Glomerular visceral epithelial cell (primary cell): ENCODE results near the gene PCNX2.
"Not testable (repeated sequence)": the region's sequence is repeated elsewhere in the genome, so short reads cannot be mapped to it uniquely, and the experiment has no call there.

Experiments used
- DNase-seq: peaks from one replicate; pipeline ENCODE4 v3.0.0-alpha.2; 2016; ENCODE audit errors: extremely low spot score

PCNX2 gene

DNA sequence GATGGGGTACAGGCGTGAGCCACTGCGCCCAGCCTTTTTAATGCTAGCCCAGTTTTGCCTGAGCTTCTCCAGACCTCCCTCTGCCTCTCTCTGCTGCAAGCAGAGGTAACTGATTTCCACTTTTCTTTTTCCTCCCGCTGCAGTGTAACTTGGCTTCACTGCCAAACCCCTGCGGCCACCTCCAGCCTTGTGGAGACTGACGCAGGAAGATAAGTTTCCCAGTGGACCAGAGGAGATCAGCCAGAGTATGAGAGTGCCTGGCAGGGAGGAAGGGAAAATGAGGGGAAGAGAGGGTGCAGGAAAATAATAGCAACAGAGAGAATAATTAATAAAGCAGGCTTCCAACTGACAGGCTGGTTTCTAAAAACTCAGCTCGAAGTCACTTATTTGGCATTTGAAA lies 143.7 kb downstream of the PCNX2 start:
- DNase-seq: no peak

DNA sequence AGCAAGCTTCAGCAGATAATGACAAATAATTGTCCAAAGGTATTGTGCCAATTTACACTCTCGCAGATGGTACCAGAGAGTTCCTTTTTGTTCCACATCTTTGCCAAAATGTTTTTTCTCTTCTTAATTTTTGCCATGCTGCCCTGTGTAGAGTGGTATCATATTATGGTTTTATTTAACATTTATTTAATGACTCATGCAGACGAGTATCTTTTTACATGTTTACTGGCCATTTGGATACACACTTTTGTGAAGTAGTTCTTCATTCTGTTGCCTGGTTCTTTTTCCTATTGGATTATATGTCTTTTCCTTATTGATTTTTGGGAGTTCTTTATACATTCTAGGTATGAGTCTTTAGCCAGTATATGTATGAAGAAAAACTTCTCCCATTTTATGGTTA lies 151.1 kb downstream of the PCNX2 start:
- DNase-seq: no peak

DNA sequence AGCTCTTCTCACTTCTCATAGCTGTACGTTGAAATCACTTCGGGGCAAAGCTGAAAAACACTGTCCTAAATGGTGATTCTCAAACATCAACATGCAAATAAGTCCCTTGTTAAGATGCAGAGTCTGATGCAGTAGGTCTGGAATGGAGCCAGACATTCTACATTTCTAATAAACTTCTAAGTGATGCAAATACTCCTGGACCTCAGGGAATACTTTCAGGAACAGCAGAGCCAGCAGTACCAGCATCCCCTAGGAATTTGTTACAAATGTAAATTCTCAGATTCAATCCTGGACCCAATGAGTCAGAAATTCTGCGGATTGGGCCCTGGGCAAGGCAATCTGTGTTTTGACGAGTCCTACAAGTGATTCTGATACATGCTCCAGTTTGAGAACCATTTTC lies 152.3 kb downstream of the PCNX2 start:
- no peak for DNase-seq

DNA sequence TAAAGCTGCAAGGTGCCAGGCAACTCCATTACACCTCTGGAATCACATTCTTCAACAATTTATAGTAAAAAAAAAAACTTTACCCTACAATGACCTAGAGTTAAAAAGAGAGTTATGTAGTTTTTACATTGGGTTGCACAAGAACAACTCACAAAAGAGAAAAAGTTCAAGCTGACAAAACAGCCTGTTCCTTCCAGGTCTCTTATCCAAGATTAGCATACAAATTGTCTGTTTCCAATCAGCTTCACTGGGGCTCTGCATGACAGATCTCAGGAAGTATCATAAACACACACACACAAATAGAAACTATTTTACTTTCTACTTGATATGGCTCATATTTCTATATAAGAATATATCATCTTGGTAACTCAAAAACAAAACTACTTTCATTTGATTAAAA lies 154.6 kb downstream of the PCNX2 start:
- no peak for DNase-seq

- DNase-seq: no peak
Measured at GRCh38 chr1:233140499-233140898, 155.0 kb downstream of the PCNX2 start.

DNA sequence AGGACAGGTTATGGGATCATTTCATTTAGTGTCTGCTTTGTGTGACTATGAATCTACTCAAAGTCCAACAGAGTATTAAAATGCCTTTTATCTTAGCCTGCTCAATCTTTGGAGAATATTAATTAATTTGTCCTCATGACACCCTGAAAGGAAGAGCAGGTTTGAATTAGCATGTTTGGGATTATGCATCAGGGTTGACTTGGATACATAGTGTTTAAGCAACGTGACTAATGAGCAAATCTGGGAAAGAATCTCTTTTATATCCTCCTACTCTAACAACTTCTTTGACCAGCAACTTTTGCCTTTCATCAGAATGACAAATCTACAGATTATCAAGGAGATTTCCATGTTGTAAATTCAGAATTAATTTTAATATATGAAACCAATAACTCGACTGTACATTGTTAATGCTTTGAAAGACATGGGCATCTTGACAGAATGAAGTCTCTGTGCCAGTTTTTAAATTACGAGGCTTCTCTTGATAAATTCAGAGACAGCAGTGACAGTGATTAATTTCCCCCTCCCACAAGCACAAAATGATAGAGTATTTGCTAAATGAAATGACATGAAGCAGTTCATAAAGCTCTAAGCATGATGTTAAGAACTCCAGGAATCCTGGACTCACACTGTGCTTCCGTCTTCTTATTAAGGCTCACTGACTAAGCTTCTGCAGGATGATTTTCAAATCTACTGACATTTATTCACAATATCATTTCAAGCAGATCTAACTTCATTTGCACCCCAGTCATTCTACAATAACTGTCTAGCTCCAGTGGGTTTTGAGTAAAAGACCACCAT lies 156.5 kb downstream of the PCNX2 start:
- DNase-seq: no peak

DNA sequence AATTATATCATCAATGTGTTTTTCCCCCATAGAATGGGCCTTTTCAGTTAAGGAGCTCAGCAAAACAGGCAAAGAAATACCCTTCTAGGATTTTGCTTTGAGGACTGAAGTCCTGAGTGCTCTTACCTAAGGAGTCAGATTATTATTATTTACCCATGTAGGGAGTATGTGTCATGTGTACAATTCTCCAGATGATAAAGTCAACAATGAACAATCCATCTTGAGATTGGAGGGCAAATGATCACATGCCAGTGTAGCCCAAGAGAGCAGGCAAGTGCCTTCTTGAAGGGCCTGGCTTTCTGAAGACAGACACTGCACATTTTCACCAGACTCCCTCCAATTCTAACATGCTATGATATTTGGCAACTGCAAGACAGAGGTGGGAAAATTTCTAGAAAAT lies 159.7 kb downstream of the PCNX2 start:
- no peak for DNase-seq

- DNase-seq: no peak
Measured at GRCh38 chr1:233132445-233132844, 163.1 kb downstream of the PCNX2 start.

- not testable (repeated sequence) for DNase-seq
Measured at GRCh38 chr1:233129031-233129430, 166.5 kb downstream of the PCNX2 start.

DNA sequence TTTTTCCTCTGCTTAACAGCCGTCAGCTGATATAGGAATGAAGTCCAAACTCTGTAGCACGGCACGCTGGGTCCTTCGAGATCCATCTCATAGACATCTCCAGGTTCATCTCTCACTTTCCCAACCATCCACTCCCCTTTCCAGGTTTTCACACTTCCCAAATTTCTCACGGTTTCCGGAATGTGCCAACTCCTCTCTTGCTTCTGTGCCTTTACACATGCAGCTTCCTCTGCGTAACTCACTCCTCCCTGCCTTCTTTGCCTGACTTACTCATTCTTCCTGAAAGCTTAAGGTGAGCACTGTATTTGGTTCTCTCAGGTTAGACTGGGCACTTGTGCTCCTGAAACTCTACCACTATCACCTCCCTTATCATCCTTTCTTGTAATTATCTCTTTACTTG lies 168.4 kb downstream of the PCNX2 start:
- DNase-seq: no peak

- DNase-seq: no peak
Measured at GRCh38 chr1:233122779-233123178, 172.7 kb downstream of the PCNX2 start.

- no peak for DNase-seq
Measured at GRCh38 chr1:233121947-233122559, 173.5 kb downstream of the PCNX2 start.

- no peak for DNase-seq
Measured at GRCh38 chr1:233114860-233115259, 180.7 kb downstream of the PCNX2 start.

DNA sequence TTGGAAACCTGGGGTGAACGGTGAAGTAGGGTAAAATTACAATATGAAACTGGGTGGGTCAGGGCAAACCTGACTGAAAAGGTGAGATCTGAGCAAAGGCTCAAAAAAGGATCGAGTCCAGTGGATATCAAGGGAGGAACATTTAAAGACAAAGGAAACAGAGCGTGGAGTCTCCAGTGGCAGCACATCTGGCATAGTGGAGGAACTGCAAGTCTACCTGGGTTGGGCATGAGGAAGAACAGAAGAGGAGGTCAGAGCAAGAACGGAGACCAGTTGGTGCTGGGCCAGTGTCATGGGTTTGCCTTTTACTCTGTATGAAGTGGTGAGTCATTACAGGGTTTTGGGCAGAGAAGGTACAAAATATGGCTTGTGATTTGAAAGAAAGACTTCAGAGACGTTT lies 181.4 kb downstream of the PCNX2 start:
- peak; percentile 58 for DNase-seq

DNA sequence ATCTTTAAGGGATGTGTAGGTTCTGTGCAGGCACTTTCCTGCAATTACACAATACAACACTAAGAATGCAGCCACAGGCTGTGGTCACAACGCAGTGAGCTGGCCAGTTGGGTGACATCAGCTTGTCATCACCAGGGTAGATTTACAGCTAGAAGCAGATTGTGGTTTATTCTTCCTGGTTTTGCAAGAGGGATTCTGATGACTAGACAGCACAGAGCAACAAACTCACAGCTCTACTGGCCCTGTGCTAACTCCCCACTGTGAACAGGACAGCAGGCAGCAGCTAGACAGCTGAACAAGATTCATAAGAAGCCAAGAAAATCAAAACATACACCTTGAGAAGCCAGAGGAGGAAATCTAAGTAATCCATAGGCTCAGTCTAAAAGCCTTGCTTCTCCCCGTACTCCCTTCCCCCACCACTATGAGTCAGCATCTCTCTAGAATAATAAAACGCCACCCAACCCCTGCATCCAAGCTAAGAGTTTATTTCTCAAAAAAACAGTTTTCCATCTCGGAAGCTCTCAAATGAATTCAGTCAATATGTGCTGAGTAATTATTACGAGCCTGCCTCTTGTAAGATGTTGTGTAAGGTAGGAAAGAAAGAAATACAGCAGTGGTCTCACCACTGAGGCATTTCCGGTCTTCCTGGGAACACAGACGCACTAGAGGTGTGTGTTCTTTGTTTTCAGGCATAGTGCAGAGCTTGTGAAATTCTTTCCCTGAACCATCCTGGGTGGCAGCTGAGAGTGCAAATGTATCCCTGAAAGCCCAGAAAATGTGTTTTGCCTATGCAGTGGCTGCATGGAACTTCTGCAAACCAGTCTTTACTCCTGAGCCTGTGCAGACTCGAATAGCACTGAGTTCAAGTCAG lies 182.3 kb downstream of the PCNX2 start:
- DNase-seq: peak; percentile 100

- peak; percentile 61 for DNase-seq
Measured at GRCh38 chr1:233112186-233113008, 183.1 kb downstream of the PCNX2 start.

DNA sequence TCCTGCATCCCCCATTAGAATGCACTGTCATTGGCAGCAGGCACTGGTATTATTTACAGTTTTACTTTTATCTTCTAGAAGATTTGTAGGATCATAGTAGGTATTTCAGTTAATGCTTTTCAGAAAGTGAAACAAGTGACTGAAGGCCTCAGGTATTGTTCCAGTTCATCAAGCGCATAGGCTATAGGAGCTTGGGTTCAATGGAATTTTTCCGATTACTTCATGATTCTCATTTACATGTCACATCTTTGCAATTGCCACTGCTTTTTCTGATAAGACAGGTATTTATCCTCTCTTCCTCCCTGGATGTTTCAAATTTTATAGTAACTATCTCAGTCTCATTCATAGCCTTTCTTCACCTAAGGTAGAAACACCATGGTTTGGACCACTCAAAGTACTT lies 183.8 kb downstream of the PCNX2 start:
- peak; percentile 59 for DNase-seq

DNA sequence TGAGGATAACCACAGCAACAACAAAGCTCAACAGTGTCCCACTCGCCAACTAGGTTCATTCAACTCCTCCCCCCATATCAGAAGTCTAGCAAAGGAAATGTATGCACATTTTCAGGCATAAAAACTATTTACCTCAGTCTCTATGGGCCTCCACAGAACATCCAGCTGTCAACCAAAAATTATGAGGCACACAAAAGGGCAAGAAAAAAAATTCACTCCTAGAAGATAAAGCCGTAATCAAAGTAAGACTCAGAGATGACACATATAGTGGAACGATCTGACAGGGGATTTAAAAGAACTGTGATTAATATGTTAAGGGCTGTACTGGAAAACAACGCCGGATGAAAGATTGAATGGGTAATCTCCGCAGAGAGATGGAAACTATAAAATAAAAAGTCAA lies 186.4 kb downstream of the PCNX2 start:
- DNase-seq: no peak

- peak; percentile 80 for DNase-seq
Measured at GRCh38 chr1:233107716-233108130, 187.8 kb downstream of the PCNX2 start.

DNA sequence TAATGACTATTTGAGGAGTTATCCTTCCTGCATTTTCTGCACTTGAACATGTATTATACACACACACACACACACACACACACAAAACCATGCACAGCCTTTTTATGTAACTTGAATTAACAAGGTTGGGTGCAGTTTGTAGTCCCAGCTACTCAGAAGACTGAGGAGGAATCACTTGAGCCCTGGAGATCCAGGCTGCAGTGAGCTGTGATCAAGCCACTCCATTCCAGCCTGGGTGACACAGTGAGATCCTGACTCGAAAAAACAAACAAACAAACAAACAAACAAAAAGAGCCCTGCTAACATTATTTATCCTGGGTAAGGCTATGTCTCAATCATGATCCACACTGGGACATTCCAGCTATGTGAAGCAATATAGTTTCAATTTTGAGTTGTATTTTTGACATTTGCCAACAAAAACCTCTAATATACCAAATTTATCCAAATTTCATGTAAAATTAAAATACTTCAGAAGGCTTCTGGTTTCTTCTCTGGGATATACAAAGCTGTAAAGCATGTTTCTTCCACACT lies 188.3 kb downstream of the PCNX2 start:
- no peak for DNase-seq

GRCh38 chr1:233105225-233105624 lies 190.3 kb downstream of the PCNX2 start:
- DNase-seq: no peak
